NCI-H1417 (cell line): Measurements from ENCODE around the gene MRPL52.
"Not testable (repeated sequence)": the region's sequence is repeated elsewhere in the genome, so short reads cannot be mapped to it uniquely, and the experiment has no call there.

Experiments
- DNase-seq, 3 experiments: peaks; one replicate each; lab custom pipeline; 2025; lab: John Stamatoyannopoulos, UW

MRPL52 gene

DNA sequence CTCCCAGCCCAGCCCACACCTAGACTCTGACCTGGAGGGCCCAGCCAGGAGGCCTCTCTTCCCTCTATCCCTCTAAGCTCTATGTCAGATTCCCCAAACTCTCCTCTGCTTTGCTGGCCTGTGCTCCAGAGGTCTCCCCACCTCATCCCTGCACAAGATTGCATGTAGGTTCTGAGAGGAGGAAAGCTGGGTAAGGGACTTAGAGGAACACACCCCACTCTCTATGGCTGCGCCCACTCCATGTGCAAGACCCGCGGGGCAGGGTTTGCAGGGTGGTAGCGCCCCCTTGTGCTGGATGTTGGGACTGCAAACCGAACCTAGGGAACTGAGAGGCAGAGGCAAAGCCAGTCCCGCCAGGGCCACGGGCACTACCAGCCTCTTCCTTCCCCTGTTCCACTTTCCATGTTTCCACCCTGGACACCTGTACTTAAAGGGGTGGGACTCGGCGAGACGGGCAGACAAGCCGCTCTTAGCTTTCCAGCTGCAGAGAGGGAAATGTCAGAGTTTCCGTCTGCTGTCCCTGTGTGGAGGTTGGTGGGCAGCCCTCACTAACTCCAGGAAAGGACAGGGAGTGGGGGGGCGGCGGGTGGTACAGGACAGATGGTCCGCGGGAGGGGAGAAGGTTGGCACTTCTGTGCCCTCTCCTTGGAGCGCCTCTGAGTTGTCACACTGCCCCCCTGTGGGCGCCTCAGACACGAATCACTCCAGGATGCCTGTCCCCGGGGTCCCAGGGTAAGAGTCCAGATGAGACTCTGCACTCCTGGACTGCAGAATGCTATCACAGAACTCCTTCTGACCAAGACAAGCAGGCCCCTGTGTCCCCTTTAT, 23.5 kb downstream of the MRPL52 start:
- peak; percentile 68 to 87 (median 72) for DNase-seq

DNA sequence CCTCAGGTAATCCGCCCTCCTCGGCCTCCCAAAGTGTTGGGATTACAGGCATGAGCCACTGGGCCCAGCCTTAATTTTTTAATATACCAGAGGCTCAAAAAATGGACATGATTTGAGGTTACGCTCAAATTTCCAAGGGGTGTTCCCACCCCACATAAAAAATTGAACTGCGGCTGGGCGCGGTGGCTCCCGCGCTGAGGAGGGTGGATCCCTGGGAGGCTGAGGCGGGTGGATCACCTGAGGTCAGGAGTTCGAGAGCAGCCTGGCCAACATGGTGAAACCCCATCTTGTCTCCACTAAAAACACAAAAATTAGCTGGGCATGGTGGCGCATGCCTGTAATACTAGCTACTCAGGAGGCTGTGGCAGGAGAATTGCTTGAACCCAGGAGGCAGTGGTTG, 24.6 kb downstream of the MRPL52 start:
- DNase-seq: not testable (repeated sequence)

DNA sequence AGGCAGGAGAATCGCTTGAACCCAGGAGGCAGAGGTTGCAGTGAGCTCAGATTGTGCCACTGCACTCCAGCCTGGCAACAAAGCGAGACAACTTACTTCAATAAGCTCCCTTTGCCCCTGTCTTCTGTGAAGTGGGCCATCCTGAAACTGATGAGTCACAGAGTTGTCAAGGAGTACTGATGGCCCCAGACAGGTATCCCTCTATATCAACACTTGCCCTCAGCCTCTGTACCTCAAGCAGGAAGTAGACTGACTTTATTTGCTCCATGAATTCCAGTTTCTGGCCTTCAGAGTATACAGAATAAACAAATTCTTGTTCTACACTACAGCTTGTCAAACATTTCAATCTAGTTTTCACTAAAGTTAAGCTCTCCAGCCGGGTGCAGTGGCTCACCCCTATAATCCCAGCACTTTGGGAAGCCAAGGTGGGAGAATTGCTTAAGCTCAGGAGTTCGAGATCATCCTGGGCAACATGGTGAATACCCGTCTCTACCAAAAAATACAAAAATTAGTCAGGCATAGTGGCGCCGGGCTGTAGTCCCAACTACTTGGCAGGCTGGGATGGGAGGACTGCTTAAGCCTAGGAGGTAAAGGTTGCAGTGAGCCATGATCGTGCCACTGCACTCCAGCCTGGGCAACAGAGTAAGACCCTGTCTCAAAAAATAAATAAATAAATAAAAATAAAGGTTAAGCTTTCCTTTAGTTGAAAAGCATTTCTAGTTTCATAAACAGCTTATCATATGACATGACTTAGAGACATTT, 25.5 kb downstream of the MRPL52 start:
- no peak for DNase-seq

DNA sequence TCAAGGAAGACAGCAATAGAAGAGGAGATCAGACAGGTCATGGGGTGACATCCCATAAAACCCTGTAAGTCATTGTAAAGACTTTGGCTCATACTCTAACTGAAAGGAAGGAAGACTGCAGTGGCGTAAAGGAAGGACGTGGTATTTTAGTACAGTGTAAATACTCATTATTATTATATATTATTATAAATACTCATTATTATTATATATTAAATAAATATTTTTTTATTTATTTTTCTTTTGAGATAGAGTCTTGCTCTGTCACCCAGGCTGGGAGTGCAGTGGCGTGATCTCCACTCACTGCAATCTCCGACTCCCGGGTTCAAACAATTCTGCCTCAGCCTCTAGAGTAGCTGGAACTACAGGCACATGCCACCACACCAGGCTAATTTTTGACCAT, 26.7 kb downstream of the MRPL52 start:
- DNase-seq: no peak

DNA sequence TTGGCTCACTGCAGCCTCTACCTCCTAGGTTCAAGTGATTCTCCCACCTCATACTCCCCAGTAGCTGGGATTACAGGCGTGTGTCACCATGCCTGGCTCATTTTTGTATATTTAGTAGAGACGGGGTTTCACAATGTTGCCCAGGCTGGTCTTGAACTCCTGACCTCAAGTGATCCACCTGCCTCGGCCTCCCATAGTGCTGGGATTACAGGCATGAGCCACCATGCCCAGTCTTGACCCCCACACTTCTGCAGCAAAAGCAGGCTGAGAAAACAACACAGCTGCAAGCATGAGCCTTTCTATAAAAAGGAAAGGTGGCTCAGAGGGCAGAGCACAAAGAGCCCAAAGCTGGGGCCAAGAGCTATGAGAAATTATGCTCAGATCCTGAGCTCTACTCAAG, 30.7 kb downstream of the MRPL52 start:
- DNase-seq: not testable (repeated sequence)

DNA sequence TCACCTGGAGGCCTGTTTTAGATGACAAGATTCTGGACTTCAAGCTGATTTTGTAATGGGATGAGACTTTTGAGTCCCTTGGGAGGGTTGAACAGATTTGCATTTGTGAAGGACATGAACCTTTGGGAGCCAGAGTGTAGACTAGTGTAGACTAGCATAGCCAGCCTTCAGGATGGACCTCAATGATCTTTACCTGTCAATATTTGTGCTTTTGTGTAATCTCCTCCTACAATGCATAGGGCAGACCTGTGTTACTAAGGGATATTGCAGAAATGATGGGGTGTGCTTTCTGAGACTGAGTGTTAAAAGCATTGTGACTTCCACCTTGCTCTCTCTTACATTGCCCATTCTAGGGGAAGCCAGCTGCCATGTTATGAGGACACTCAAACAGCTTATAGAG, 32.0 kb downstream of the MRPL52 start:
- no peak for DNase-seq

DNA sequence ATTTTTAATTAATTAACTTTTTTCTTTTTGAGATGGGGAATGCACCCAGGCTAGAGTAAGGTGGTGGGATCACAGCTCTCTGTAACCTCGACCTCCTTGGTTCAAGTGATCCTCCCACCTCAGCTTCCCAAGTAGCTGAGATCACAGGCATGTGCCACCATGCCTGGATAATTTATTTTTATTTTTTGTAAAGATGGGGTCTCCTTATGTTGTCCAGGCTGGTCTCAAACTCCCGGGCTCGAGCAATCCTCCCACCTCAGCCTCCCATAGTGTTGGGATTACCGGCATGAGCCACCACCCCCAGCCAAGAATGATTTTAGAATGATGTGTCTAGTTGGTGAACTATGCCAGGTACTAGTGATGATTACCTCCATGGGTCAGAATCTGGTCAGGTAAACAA, 35.3 kb downstream of the MRPL52 start:
- DNase-seq: no peak

DNA sequence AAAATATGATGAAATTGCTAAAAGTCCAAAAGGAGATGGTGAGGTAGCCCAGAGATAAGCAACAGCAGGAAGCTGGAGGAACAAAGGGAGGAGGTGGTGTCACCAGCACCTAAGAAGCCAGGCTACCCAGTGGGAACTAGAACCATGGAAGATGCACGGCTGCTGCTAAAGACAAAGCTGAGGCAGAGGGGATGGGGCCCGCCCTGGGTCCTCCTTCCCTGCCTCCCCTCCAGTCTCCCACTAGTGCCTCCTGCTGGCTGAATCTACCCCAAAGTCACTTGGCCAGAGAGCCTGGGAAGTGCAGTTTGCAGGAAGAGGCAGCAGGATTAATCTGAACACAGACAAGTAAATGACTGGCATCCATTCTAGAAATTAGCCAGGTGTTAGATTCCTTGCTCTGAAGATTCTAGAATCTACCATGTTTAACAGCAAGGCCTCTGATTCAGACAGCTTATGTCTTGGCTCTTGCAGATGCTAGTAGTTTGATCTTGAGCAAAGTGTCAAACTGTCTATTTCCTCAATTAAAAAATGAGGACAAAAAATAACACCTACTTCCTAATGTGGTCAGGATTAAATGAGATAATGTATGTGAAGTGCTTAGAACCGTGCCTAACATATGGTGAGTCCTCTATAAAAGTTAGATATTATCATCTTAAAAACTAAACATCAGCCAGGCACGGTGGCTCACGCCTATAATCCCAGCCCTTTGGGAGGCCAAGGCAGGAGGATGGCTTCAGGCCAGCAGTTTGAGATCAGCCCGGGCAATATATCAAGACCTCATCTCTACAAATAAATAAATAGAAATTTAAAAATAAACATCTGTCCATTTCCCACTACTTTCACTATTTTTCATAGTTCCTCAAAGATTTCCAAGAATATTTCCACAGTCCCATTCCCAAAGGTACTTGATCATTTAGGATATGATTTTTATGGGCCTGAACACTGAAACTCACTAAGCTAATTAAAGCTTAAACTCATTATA, 36.0 kb downstream of the MRPL52 start:
- no peak for DNase-seq

DNA sequence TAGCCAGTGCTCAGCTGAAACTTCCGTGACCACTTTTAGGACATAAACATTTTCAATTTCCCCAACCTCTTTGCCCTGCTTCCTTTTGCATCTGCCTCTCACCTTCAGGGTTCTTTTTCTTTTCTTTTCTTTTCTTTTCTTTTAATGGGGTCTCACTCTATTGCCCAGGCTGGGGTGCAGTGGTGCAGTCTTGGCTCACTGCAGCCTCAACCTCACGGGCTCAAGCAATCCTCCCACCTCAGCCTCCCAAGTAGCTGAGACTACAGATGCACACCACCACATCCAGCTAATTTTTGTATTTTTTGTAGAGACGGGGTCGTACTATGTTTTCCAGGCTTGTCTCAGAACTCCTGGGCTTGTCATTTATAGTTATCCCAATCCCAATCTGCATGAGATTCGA, 37.2 kb downstream of the MRPL52 start:
- no peak for DNase-seq

DNA sequence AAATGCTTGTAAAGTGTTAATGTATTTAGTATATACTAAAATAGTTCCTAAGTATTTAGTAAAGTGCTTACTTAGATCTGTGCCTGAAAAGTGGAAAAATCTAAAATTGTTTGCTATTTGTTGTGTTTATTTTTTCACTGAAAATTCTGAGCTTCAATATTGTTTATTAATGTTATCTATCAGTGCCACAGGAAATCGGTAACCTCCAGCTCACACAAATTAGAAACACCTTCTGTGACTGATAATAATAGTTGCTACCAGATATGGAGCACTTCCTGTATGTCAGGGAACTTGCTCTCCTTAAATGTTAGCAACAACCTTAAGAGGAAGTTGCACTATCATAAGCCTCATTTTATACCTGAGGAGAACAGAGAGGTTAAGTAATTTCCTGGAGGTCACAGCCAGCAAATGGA, 41.1 kb downstream of the MRPL52 start:
- no peak for DNase-seq

DNA sequence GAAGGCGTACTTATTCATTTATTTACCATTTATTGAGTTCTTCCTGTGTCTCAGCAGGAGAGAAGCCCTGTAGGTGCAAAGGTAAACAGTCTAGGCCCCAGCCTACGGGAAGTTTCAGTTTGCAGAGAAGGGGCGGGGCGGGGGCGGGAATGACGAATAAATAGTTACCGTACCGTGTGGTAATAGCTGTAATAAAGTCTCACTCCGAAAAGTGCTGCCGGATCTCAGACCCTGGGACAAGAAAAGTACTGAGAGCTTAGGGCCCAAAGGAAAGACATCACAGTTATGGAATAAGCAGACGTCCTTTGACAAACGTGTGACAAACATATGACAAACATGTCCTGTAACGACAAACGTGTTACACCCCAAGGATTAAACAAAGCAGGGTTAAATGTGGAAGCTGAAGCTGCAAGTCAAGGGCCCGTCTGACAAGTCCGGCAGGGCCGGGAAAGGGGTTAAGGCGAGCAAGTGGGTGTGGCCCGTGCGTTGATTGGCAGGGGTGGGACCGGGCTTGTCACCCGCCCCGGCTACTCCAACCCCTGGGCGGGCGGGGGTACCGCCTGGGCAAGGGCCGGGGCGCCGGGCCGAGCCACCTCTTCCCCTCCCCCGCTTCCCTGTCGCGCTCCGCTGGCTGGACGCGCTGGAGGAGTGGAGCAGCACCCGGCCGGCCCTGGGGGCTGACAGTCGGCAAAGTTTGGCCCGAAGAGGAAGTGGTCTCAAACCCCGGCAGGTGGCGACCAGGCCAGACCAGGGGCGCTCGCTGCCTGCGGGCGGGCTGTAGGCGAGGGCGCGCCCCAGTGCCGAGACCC, 41.7 kb downstream of the MRPL52 start, which contains the start of gene LRP10:
LRP10 (plus strand) TSS at position 517 of the 809 bp plus-strand sequence. CDS start 564 bp downstream, outside the sequence.
- peak; percentile 65 to 92 (median 87) for DNase-seq

DNA sequence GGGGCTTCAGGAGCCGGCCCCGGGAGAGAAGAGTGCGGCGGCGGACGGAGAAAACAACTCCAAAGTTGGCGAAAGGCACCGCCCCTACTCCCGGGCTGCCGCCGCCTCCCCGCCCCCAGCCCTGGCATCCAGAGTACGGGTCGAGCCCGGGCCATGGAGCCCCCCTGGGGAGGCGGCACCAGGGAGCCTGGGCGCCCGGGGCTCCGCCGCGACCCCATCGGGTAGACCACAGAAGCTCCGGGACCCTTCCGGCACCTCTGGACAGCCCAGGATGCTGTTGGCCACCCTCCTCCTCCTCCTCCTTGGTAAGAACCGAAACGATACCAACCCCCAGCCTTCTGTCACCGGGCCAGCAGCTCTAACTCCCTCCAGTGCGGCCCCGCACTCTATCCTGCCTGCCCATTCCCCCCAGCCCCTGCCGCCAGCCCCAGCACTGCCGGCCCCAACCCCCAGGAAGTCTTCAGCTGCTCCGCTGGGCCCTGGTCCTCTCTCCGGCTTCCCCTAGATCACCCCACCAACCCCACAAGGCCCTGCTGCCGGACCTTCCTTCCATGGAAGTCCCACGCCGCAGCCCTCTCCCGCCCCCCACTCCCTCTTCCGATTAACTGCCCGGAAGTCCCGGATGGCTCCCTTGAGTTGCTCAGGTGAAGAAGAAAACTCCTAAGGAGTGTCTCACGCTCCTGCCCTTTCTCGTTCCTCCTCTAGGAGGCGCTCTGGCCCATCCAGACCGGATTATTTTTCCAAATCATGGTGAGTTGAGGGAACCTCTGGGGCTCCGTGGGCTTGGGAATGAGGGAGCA, 42.5 kb downstream of the MRPL52 start:
- DNase-seq: peak; percentile 68 to 89 (median 81)

DNA sequence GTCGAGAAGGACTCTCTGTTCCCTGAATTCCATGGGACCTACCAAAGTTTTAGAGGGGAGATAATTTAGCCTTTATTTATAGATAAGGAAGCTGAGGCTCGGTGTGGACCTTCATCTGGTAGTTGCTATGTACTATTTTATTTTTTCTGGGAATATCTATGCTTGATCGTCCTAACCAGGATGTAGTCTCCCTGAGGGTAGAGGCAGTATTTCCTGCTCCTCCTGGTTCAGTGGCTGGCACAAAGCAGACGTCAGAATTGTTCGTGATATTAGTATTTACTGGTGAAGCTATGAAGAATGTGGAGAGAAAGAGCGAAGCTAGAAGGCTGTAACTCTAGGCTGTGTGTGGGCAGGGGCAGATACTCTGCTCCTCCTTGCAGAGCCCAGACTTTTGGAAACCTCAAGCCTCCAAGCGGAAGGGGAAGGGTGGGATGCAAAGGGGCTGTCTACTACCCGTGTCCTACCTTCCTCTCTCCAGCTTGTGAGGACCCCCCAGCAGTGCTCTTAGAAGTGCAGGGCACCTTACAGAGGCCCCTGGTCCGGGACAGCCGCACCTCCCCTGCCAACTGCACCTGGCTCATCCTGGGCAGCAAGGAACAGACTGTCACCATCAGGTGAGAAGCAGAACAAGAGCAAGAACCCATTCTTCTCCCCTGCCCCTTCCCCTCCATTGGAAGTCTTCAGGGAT, 43.3 kb downstream of the MRPL52 start:
- no peak for DNase-seq

DNA sequence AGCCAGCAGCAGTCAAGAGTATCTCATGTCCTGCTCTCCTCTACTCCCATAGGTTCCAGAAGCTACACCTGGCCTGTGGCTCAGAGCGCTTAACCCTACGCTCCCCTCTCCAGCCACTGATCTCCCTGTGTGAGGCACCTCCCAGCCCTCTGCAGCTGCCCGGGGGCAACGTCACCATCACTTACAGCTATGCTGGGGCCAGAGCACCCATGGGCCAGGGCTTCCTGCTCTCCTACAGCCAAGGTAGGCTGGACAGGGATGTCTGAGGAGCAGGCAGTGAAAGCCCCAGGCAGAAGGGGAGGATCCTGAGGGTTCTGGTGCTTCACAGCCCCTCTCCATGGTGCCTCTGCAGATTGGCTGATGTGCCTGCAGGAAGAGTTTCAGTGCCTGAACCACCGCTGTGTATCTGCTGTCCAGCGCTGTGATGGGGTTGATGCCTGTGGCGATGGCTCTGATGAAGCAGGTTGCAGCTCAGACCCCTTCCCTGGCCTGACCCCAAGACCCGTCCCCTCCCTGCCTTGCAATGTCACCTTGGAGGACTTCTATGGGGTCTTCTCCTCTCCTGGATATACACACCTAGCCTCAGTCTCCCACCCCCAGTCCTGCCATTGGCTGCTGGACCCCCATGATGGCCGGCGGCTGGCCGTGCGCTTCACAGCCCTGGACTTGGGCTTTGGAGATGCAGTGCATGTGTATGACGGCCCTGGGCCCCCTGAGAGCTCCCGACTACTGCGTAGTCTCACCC, 45.5 kb downstream of the MRPL52 start:
- DNase-seq: no peak

DNA sequence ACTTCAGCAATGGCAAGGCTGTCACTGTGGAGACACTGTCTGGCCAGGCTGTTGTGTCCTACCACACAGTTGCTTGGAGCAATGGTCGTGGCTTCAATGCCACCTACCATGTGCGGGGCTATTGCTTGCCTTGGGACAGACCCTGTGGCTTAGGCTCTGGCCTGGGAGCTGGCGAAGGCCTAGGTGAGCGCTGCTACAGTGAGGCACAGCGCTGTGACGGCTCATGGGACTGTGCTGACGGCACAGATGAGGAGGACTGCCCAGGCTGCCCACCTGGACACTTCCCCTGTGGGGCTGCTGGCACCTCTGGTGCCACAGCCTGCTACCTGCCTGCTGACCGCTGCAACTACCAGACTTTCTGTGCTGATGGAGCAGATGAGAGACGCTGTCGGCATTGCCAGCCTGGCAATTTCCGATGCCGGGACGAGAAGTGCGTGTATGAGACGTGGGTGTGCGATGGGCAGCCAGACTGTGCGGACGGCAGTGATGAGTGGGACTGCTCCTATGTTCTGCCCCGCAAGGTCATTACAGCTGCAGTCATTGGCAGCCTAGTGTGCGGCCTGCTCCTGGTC, 46.1 kb downstream of the MRPL52 start:
- no peak for DNase-seq

DNA sequence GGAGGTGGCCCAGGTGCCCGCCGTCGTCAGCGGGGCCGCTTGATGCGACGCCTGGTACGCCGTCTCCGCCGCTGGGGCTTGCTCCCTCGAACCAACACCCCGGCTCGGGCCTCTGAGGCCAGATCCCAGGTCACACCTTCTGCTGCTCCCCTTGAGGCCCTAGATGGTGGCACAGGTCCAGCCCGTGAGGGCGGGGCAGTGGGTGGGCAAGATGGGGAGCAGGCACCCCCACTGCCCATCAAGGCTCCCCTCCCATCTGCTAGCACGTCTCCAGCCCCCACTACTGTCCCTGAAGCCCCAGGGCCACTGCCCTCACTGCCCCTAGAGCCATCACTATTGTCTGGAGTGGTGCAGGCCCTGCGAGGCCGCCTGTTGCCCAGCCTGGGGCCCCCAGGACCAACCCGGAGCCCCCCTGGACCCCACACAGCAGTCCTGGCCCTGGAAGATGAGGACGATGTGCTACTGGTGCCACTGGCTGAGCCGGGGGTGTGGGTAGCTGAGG, 47.4 kb downstream of the MRPL52 start:
- DNase-seq: no peak

DNA sequence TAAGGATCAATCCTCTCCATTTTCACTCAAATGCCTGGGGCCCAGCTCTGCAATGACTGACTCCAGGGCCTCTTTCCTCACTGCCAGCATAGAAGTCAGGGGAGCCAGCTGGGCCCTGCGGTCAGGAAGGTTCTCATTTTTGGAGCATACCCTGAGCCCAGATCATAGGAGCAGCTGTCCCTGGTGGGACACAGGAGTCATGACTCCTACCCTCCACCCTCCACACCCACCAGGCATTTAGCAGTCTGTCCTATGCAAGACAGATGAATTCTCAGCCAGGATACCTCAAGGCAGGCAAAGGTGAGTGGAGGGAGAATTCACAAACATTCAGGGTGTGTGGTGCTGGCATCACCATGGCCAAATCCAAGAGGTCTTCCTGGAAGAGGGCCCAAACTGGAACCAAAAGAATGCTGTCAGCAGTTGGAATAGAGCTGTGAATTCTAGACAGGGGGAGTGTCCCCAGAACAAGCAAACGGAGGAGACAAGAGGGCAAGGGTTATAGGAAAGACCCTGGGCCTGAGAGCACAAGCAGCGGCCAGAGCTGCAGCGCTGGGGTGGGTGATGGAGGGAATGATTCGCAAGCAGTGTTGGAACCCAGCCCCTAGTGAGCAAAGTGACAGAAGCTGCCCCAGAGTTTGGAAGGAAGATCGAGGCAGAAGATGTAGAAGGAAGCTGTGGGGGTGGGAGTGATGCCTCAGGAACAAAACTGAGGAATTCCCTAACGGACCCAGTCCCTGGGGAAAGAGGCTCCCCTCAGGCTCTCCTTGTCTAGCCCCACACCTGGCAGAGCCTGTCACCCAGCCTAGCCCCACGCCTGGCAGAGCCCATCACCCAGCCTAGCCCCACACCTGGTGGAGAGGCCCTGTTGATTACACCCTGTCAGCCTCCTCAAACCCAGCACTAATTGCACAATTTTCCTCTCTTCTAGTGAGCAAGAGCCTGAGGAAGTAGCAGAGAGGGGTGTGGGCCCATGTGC, 48.9 kb downstream of the MRPL52 start:
- DNase-seq: no peak
